ENCODE measurements around the gene CCDC71L.

Gene CCDC71L

DNA sequence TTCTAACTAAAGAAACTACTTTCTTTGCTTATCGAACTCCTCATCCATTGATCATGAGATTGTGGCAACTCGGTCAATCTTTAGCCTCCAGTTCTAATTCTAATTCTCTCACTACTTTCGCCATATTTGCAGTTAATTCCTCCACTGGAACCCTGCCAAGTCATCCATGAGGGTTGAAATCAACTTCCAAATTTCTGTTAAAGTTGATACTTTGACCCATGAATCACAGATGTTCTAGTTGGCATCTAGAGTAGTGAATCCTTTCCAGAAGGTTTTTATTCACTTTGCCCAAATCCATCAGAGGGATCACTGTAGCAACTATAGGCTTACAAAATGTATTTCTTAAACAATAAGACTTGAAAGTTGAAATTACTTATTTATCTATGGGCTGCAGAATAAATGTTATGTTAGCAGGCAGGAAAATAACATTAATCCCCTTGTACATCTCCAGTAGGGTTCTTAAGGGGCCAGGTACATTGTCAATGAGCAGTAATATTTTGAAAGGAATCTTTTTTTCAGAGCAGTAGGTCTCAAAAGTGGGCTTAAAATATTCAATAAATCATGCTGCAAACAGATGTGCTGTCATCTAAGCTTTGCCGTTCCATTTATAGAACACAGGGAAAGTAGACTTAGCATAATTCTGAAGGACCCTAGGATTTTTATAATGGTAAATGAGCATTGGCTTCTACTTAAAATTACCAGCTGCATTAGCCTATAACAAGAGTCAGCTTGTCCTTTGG, 39.4 kb downstream of the CCDC71L start:
- Histone ChIP-seq H3K9ac (ENCODE audit: insufficient read length, low read depth) (no peak overlapping the region), H3K36me3 (ENCODE audit: insufficient read depth, insufficient read length, low read length) (no peaks in the 10 kb centered on the region), H3K4me1 (ENCODE audit: insufficient read depth, insufficient read length) (no peaks in the 10 kb centered on the region), H3K9me3 (ENCODE audit: insufficient read depth, low read length) (0 out of 2 replicates have a peak, but pooled peaks cover 5% of the 10 kb centered on the region), H3K4me3 (ENCODE audit: insufficient read length, low read depth) (no peak overlapping the region), H3K27me3 (ENCODE audit: insufficient read depth, insufficient read length) (no peaks in the 10 kb centered on the region)
- DNase-seq (ENCODE audit: low read depth, low spot score): no peak
- TF ChIP-seq SUZ12 (IDR thresholded peaks at IDR 0.05; ENCODE audit: extremely low read depth, insufficient read depth, insufficient read length) (no peak), YY1 (IDR thresholded peaks at IDR 0.05; ENCODE audit: insufficient read depth, insufficient read length) (no peak), ZNF274 (IDR thresholded peaks at IDR 0.05; ENCODE audit: low read depth, low read length) (no peak)

DNA sequence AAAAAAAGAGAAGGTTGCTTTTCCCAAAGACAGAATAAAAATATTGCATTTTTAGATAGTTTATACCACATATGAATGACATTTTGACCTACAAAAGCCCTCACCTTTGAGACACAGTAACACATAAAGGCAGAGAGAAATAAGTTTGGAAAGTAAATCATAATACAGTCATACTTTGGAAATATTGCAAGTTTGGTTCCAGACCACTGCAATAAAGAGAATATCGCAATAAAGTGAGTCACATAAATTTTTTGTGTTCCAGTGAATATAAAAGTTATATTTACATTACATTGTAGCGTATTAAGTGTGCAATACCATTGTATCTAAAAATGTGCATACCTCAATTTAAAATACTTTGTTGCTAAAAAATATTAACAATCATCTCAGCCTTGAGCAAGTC, 40.3 kb downstream of the CCDC71L start:
- H3K9me3 ChIP-seq (ENCODE audit: insufficient read depth, low read length): 0 out of 2 replicates have a peak, but pooled peaks cover 5% of the 10 kb centered on the region
- no peaks in the 10 kb centered on the region for H3K36me3 ChIP-seq (ENCODE audit: insufficient read depth, insufficient read length, low read length)
- H3K27me3 ChIP-seq (ENCODE audit: insufficient read depth, insufficient read length): no peaks in the 10 kb centered on the region
- no peak overlapping the region for H3K9ac ChIP-seq (ENCODE audit: insufficient read length, low read depth)
- no peak for DNase-seq (ENCODE audit: low read depth, low spot score)
- no peaks in the 10 kb centered on the region for H3K4me1 ChIP-seq (ENCODE audit: insufficient read depth, insufficient read length)
- no peak overlapping the region for H3K4me3 ChIP-seq (ENCODE audit: insufficient read length, low read depth)
- TF ChIP-seq YY1 (IDR thresholded peaks at IDR 0.05; ENCODE audit: insufficient read depth, insufficient read length) (no peak), ZNF274 (IDR thresholded peaks at IDR 0.05; ENCODE audit: low read depth, low read length) (no peak), SUZ12 (IDR thresholded peaks at IDR 0.05; ENCODE audit: extremely low read depth, insufficient read depth, insufficient read length) (no peak)

DNA sequence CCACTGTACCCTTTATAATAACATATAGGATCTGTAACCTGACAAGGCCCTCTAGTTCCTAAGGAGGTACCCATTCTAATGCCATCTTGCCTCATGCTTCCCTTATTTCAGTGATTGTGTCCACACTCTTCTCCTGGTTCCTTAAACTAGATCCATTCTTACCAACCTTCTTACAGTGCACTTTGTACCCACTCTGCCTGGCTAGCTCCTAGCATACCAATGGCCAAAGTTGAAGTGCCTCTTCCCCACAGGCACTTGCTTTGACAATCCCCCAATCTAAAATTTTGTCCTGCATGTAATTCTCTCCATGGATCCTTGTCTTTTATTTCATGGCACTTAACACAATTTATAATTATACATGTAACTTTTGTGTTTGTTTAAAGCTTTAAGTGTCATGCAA, 40.9 kb downstream of the CCDC71L start:
- Histone ChIP-seq H3K9ac (ENCODE audit: insufficient read length, low read depth) (no peak overlapping the region), H3K4me1 (ENCODE audit: insufficient read depth, insufficient read length) (no peaks in the 10 kb centered on the region), H3K36me3 (ENCODE audit: insufficient read depth, insufficient read length, low read length) (no peaks in the 10 kb centered on the region), H3K4me3 (ENCODE audit: insufficient read length, low read depth) (no peak overlapping the region), H3K27me3 (ENCODE audit: insufficient read depth, insufficient read length) (no peaks in the 10 kb centered on the region), H3K9me3 (ENCODE audit: insufficient read depth, low read length) (0 out of 2 replicates have a peak, but pooled peaks cover 5% of the 10 kb centered on the region)
- TF ChIP-seq SUZ12 (IDR thresholded peaks at IDR 0.05; ENCODE audit: extremely low read depth, insufficient read depth, insufficient read length) (no peak), ZNF274 (IDR thresholded peaks at IDR 0.05; ENCODE audit: low read depth, low read length) (no peak), YY1 (IDR thresholded peaks at IDR 0.05; ENCODE audit: insufficient read depth, insufficient read length) (no peak)
- DNase-seq (ENCODE audit: low read depth, low spot score): no peak

DNA sequence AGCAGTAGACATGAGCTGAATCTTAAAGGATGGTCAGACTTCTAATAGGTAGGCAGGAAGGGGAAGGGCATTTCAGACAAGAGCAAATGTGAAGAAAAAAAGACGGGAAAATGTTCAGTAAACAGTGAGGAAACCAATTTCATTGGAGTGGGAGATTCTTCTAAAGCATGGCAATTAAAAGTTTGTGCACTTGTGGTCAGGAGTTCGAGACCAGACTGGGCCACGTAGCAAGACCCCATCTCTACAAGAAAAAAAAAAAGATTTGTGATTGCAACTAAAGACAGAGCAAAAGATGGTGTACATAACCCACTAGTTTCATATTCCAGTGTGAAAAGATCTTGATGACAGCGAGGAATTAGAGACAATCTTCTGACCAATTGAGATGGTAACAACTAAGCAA, 41.7 kb downstream of the CCDC71L start:
- no peaks in the 10 kb centered on the region for H3K27me3 ChIP-seq (ENCODE audit: insufficient read depth, insufficient read length)
- 0 out of 2 replicates have a peak, but pooled peaks cover 5% of the 10 kb centered on the region for H3K9me3 ChIP-seq (ENCODE audit: insufficient read depth, low read length)
- no peaks in the 10 kb centered on the region for H3K36me3 ChIP-seq (ENCODE audit: insufficient read depth, insufficient read length, low read length)
- no peaks in the 10 kb centered on the region for H3K4me1 ChIP-seq (ENCODE audit: insufficient read depth, insufficient read length)
- DNase-seq (ENCODE audit: low read depth, low spot score): no peak
- no peak for TF ChIP-seq SUZ12 (IDR thresholded peaks at IDR 0.05; ENCODE audit: extremely low read depth, insufficient read depth, insufficient read length)
- no peak for TF ChIP-seq YY1 (IDR thresholded peaks at IDR 0.05; ENCODE audit: insufficient read depth, insufficient read length)
- no peak for TF ChIP-seq ZNF274 (IDR thresholded peaks at IDR 0.05; ENCODE audit: low read depth, low read length)
- H3K9ac ChIP-seq (ENCODE audit: insufficient read length, low read depth): no peak overlapping the region
- no peak overlapping the region for H3K4me3 ChIP-seq (ENCODE audit: insufficient read length, low read depth)

DNA sequence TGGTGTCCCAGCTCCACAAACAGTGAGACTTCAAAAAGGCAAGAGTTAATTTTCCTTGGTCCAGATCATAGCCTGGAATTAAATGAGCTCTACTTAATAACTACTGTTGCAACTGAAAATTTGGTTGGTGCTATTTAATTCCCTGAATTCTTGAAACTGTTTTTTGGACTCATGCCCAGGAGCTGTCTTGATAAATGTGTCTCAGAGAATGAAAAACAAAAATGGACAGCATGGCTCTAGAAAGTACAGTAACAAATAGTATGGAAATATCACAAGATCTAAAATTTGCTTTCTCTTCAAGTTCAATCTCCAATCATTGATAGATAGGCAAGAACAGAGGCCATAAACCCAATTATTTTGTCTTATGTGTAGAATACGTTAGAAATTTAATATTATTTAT, 42.5 kb downstream of the CCDC71L start:
- H3K36me3 ChIP-seq (ENCODE audit: insufficient read depth, insufficient read length, low read length): no peaks in the 10 kb centered on the region
- H3K4me1 ChIP-seq (ENCODE audit: insufficient read depth, insufficient read length): no peaks in the 10 kb centered on the region
- H3K9me3 ChIP-seq (ENCODE audit: insufficient read depth, low read length): 0 out of 2 replicates have a peak, but pooled peaks cover 5% of the 10 kb centered on the region
- TF ChIP-seq SUZ12 (IDR thresholded peaks at IDR 0.05; ENCODE audit: extremely low read depth, insufficient read depth, insufficient read length) (no peak), ZNF274 (IDR thresholded peaks at IDR 0.05; ENCODE audit: low read depth, low read length) (no peak), YY1 (IDR thresholded peaks at IDR 0.05; ENCODE audit: insufficient read depth, insufficient read length) (no peak)
- H3K9ac ChIP-seq (ENCODE audit: insufficient read length, low read depth): no peak overlapping the region
- H3K4me3 ChIP-seq (ENCODE audit: insufficient read length, low read depth): no peak overlapping the region
- no peak for DNase-seq (ENCODE audit: low read depth, low spot score)
- no peaks in the 10 kb centered on the region for H3K27me3 ChIP-seq (ENCODE audit: insufficient read depth, insufficient read length)

DNA sequence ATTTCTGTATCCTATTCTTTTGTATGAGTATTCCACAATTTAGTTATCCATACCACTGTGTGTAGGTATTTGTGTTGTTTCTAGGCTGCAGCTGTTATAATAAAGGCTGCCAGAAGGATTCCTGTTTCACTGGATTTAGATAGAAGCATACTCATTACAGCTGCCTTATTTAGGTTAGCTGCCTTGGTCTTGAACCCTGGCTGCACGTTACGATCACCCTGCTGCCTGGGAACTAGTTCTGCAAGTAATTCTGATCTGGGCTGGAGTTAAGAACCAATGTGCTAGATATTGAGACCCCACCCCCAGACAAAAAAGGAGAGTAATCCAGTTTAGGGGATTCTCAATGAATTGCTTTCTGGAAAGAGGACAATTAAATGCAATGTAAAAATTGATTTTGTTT, 43.1 kb downstream of the CCDC71L start:
- 0 out of 2 replicates have a peak, but pooled peaks cover 3% of the 10 kb centered on the region for H3K9me3 ChIP-seq (ENCODE audit: insufficient read depth, low read length)
- H3K4me3 ChIP-seq (ENCODE audit: insufficient read length, low read depth): no peak overlapping the region
- H3K4me1 ChIP-seq (ENCODE audit: insufficient read depth, insufficient read length): no peaks in the 10 kb centered on the region
- H3K9ac ChIP-seq (ENCODE audit: insufficient read length, low read depth): no peak overlapping the region
- TF ChIP-seq SUZ12 (IDR thresholded peaks at IDR 0.05; ENCODE audit: extremely low read depth, insufficient read depth, insufficient read length) (no peak), ZNF274 (IDR thresholded peaks at IDR 0.05; ENCODE audit: low read depth, low read length) (no peak), YY1 (IDR thresholded peaks at IDR 0.05; ENCODE audit: insufficient read depth, insufficient read length) (no peak)
- no peak for DNase-seq (ENCODE audit: low read depth, low spot score)
- no peaks in the 10 kb centered on the region for H3K36me3 ChIP-seq (ENCODE audit: insufficient read depth, insufficient read length, low read length)
- no peaks in the 10 kb centered on the region for H3K27me3 ChIP-seq (ENCODE audit: insufficient read depth, insufficient read length)

DNA sequence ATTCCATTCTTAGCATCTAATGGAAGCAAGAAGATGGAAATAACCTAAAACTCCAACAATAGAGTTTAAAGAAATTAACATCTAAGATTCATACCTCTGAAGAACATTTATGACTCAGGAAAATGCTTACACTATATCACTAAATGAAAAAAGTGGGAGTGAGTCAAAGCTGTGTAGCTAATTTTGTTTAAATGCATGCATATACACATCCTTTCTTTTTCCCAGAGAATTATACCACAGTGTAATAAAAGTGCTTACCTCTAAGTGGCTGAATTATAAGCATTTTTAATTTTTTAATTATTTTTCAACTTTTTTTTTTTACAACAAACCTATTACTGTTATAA, 44.3 kb downstream of the CCDC71L start:
- no peaks in the 10 kb centered on the region for H3K4me1 ChIP-seq (ENCODE audit: insufficient read depth, insufficient read length)
- TF ChIP-seq YY1 (IDR thresholded peaks at IDR 0.05; ENCODE audit: insufficient read depth, insufficient read length): no peak
- no peak for TF ChIP-seq ZNF274 (IDR thresholded peaks at IDR 0.05; ENCODE audit: low read depth, low read length)
- TF ChIP-seq SUZ12 (IDR thresholded peaks at IDR 0.05; ENCODE audit: extremely low read depth, insufficient read depth, insufficient read length): no peak
- H3K36me3 ChIP-seq (ENCODE audit: insufficient read depth, insufficient read length, low read length): no peaks in the 10 kb centered on the region
- no peak overlapping the region for H3K9ac ChIP-seq (ENCODE audit: insufficient read length, low read depth)
- no peaks in the 10 kb centered on the region for H3K27me3 ChIP-seq (ENCODE audit: insufficient read depth, insufficient read length)
- H3K9me3 ChIP-seq (ENCODE audit: insufficient read depth, low read length): 0 out of 2 replicates have a peak, but pooled peaks cover 4% of the 10 kb centered on the region
- no peak for DNase-seq (ENCODE audit: low read depth, low spot score)
- H3K4me3 ChIP-seq (ENCODE audit: insufficient read length, low read depth): no peak overlapping the region

All from NT2/D1 (cell line).